KMS-11 (cell line): Measurements from ENCODE around the gene WNT9A.

Experiments
- H2AFZ ChIP-seq: fragments of 200-600 bp; sonication (generic); 2 replicates; pipeline ENCODE4 v1.6.1; 2016; ENCODE audit warnings: antibody characterized with exemption, mixed run types, low read depth
- H3K27ac ChIP-seq: fragments of 200-600 bp; sonication (generic); 2 replicates; pipeline ENCODE4 v1.6.1; 2016; ENCODE audit warnings: mild to moderate bottlenecking, mixed run types
- H3K27me3 ChIP-seq: fragments of 200-600 bp; sonication (generic); 2 replicates; pipeline ENCODE4 v1.6.1; 2017; ENCODE audit warnings: mild to moderate bottlenecking, low read depth, mixed run types, moderate library complexity; ENCODE audit not compliant: insufficient read depth
- H3K36me3 ChIP-seq: fragments of 200-600 bp; sonication (generic); 2 replicates; pipeline ENCODE4 v1.6.1; 2017; ENCODE audit warnings: mild to moderate bottlenecking, mixed run types; ENCODE audit not compliant: insufficient read depth
- H3K4me1 ChIP-seq: fragments of 200-600 bp; sonication (generic); 2 replicates; pipeline ENCODE4 v1.6.1; 2016; ENCODE audit warnings: mild to moderate bottlenecking, low read depth, mixed run types; ENCODE audit not compliant: poor library complexity, severe bottlenecking
- H3K4me2 ChIP-seq: fragments of 200-600 bp; sonication (generic); 2 replicates; pipeline ENCODE4 v1.7.0; 2016; ENCODE audit warnings: mild to moderate bottlenecking, mixed run types
- H3K4me3 ChIP-seq: fragments of 200-600 bp; sonication (generic); IDR thresholded peaks from 2 replicates; pipeline ENCODE4 v1.6.1; 2017; ENCODE audit warnings: low read depth, low read length, mixed read lengths; ENCODE audit not compliant: insufficient read depth
- H3K79me2 ChIP-seq: fragments of 200-600 bp; sonication (generic); 2 replicates; pipeline ENCODE4 v1.6.1; 2016; ENCODE audit warnings: low read depth, mixed run types; ENCODE audit not compliant: insufficient read depth
- H3K9ac ChIP-seq: fragments of 200-600 bp; sonication (generic); 2 replicates; pipeline ENCODE4 v1.6.1; 2016; ENCODE audit warnings: mild to moderate bottlenecking, mixed run types
- H4K20me1 ChIP-seq: fragments of 200-600 bp; sonication (generic); 2 replicates; pipeline ENCODE4 v1.6.1; 2016; ENCODE audit warnings: mild to moderate bottlenecking, mixed run types; ENCODE audit not compliant: insufficient read depth
- CTCF ChIP-seq: fragments of 200-600 bp; sonication (generic); conservative IDR thresholded peaks from 2 replicates; pipeline ENCODE4 v1.6.1; 2017; ENCODE audit warnings: low read depth, mild to moderate bottlenecking, antibody characterized with exemption, low read length, moderate library complexity, mixed read lengths

WNT9A gene

GRCh38 chr1:227886503-227886961 lies 61.2 kb downstream of the WNT9A start:
- Histone ChIP-seq H3K4me3 (no peak overlapping the region), H3K9ac (no peak overlapping the region), H3K4me2 (no peak overlapping the region), H3K79me2 (no peaks in the 10 kb centered on the region), H4K20me1 (no peaks in the 10 kb centered on the region), H3K4me1 (no peaks in the 10 kb centered on the region), H2AFZ (no peak overlapping the region), H3K27ac (no peak overlapping the region), H3K27me3 (no peaks in the 10 kb centered on the region), H3K36me3 (no peaks in the 10 kb centered on the region)
- TF ChIP-seq CTCF: no peak

GRCh38 chr1:227885648-227886502 lies 61.9 kb downstream of the WNT9A start:
- Histone ChIP-seq H3K9ac (no peak overlapping the region), H2AFZ (no peak overlapping the region), H3K79me2 (no peaks in the 10 kb centered on the region), H3K27ac (no peak overlapping the region), H3K4me1 (no peaks in the 10 kb centered on the region), H3K4me3 (no peak overlapping the region), H3K27me3 (no peaks in the 10 kb centered on the region), H4K20me1 (no peaks in the 10 kb centered on the region), H3K4me2 (no peak overlapping the region), H3K36me3 (no peaks in the 10 kb centered on the region)
- TF ChIP-seq CTCF: no peak

- Histone ChIP-seq H3K9ac (no peak overlapping the region), H3K27ac (no peak overlapping the region), H3K79me2 (no peaks in the 10 kb centered on the region), H3K27me3 (no peaks in the 10 kb centered on the region), H3K4me2 (no peak overlapping the region), H3K4me3 (no peak overlapping the region), H3K36me3 (no peaks in the 10 kb centered on the region), H2AFZ (no peak overlapping the region), H4K20me1 (no peaks in the 10 kb centered on the region), H3K4me1 (no peaks in the 10 kb centered on the region)
- TF ChIP-seq CTCF: no peak
Observed at GRCh38 chr1:227885135-227885647, 62.5 kb downstream of the WNT9A start.

GRCh38 chr1:227884370-227885134 lies 63.2 kb downstream of the WNT9A start:
- no peaks in the 10 kb centered on the region for H3K4me1 ChIP-seq
- H3K4me3 ChIP-seq: no peak overlapping the region
- no peaks in the 10 kb centered on the region for H3K79me2 ChIP-seq
- H4K20me1 ChIP-seq: no peaks in the 10 kb centered on the region
- no peaks in the 10 kb centered on the region for H3K27me3 ChIP-seq
- TF ChIP-seq CTCF: no peak
- no peak overlapping the region for H3K4me2 ChIP-seq
- H3K27ac ChIP-seq: no peak overlapping the region
- H3K9ac ChIP-seq: no peak overlapping the region
- no peak overlapping the region for H2AFZ ChIP-seq
- H3K36me3 ChIP-seq: no peaks in the 10 kb centered on the region
